Body of pancreas (tissue), 4 donors: Measurements from ENCODE around the gene FRMPD2. TPM values are rescaled to one million over a fixed set of nuclear protein-coding genes. Genes with fewer than 3 reads are reported as not detected.

Experiments
- ATAC-seq: fragments of 150-250 bp; one replicate; pipeline ENCODE4 v1.9.1; 2016
- DNase-seq, 4 donors: peaks; one replicate each; pipeline ENCODE4 v3.0.0-alpha.2; 2019
- H3K27ac ChIP-seq, 4 donors: fragments of 200-600 bp; sonication (generic); 1 replicate in 3 of 4; 2 replicates in 1 of 4; pipeline versions ENCODE4 v1.5.1 to v1.6.1; 2016 to 2019; ENCODE audit warnings: mild to moderate bottlenecking in 1 of 4, mixed read lengths in 1 of 4, moderate library complexity in 1 of 4
- H3K27me3 ChIP-seq, 2 donors: fragments of 200-600 bp; sonication (generic); one replicate each; pipeline ENCODE4 v1.6.0; 2016; ENCODE audit warnings: mild to moderate bottlenecking in 1 of 2
- H3K36me3 ChIP-seq, 2 donors: fragments of 200-600 bp; sonication (generic); replicated peaks in 1 of 2; 2 replicates each; pipeline ENCODE4 v1.5.1; 2016; ENCODE audit warnings: low read depth in 2 of 2; ENCODE audit not compliant: insufficient read depth in 1 of 2
- H3K4me1 ChIP-seq: fragments of 200-600 bp; sonication (generic); one replicate; pipeline ENCODE4 v1.6.0; 2016
- H3K4me3 ChIP-seq, 2 donors: fragments of 200-600 bp; sonication (generic); 1 replicate in 1 of 2; 2 replicates in 1 of 2; pipeline ENCODE4 v1.5.1; 2016 to 2019
- H3K9me3 ChIP-seq, 3 donors: fragments of 200-600 bp; sonication (generic); 1 replicate in 2 of 3; 2 replicates in 1 of 3; pipeline ENCODE4 v1.5.1; 2016
- POLR2A ChIP-seq, 3 donors: fragments of 450-650 bp; IDR thresholded peaks; one replicate each; pipeline ENCODE4 v1.6.1; 2016; ENCODE audit warnings: antibody characterized with exemption in 3 of 3, mild to moderate bottlenecking in 2 of 3
- WGBS, 2 donors: methylation state at CpG; one replicate each; pipeline ENCODE4 v1.1.5; 2017; 5-methylcytosine and 5-hydroxymethylcytosine counted together
- intact Hi-C: fragments of 100-400 bp; cut with DNase I; formaldehyde crosslinking; loops from one replicate; pipeline ENCODE4 v1.15.1; 2023
- total RNA-seq, 2 donors: library from RNA; depleted of rRNA; stranded (reverse); fragments of >200 nt; gene quantifications; one replicate each; pipeline ENCODE4 v1.1.0, GENCODE V29; 2016
- TF ChIP-seq, protein P1 (sequence below), 7 experiments: fragments of 450-650 bp in 4 of 7; fragments of 200-600 bp in 3 of 7; sonication (generic) in 3 of 7; IDR thresholded peaks; one replicate each; pipeline ENCODE4 v1.5.1; 2016 to 2019; ENCODE audit warnings: antibody characterized with exemption in 7 of 7

The FRMPD2 gene
- total RNA-seq, 2 donors from 2014 or later, result not detected

GRCh38 chr10:48296576-48297098 is 22.1 kb upstream of the FRMPD2 start:
- Histone ChIP-seq H3K27ac (no peak overlapping the region), H3K4me1 (no peaks in the 10 kb centered on the region), H3K9me3 (no peaks in the 10 kb centered on the region), H3K4me3 (no peak overlapping the region), H3K27me3 (no peaks in the 10 kb centered on the region), H3K36me3 (no peaks in the 10 kb centered on the region)
- 84 to 88% methylated on average over 4 of the region's 4 CpGs for WGBS, 2 donors
- no peak for DNase-seq
- TF ChIP-seq, protein P1, sequence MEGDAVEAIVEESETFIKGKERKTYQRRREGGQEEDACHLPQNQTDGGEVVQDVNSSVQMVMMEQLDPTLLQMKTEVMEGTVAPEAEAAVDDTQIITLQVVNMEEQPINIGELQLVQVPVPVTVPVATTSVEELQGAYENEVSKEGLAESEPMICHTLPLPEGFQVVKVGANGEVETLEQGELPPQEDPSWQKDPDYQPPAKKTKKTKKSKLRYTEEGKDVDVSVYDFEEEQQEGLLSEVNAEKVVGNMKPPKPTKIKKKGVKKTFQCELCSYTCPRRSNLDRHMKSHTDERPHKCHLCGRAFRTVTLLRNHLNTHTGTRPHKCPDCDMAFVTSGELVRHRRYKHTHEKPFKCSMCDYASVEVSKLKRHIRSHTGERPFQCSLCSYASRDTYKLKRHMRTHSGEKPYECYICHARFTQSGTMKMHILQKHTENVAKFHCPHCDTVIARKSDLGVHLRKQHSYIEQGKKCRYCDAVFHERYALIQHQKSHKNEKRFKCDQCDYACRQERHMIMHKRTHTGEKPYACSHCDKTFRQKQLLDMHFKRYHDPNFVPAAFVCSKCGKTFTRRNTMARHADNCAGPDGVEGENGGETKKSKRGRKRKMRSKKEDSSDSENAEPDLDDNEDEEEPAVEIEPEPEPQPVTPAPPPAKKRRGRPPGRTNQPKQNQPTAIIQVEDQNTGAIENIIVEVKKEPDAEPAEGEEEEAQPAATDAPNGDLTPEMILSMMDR (IDR thresholded peaks at IDR 0.05), result no peak
- TF ChIP-seq POLR2A (IDR thresholded peaks at IDR 0.05), result no peak
- intact Hi-C loops, result no loop called here
- ATAC-seq, result no peak

DNA sequence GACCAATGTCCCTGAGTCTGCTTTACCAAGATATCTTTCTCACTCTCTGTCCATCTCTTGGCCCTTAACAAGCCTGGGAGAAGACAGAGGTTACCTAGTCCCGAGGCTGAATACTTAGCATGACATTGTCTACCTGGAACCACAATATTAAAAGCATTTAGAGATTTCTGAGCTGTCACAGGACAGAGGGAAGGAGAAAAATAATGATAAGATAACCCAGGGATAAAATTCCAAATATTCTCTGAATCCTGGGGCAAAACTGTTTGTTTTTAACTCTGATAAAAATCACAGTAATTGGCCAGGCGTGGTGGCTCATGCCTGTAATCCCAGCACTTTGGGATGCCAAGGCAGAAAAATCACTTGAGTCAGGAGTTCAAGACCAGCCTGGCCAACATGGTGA is 19.9 kb upstream of the FRMPD2 start:
- TF ChIP-seq, protein P1 (IDR thresholded peaks at IDR 0.05), result no peak
- no peak for TF ChIP-seq POLR2A (IDR thresholded peaks at IDR 0.05)
- H3K4me1 ChIP-seq, result peaks cover 5% of the 10 kb centered on the region
- H3K9me3 ChIP-seq, result no peaks in the 10 kb centered on the region
- no peaks in the 10 kb centered on the region for H3K27me3 ChIP-seq
- H3K36me3 ChIP-seq, result no peaks in the 10 kb centered on the region
- intact Hi-C loops, result no loop called here
- H3K4me3 ChIP-seq, result no peak overlapping the region
- H3K27ac ChIP-seq, result no peak overlapping the region
- no peak for ATAC-seq
- no peak for DNase-seq
- 65 to 75% methylated on average over 2 of the region's 2 CpGs for WGBS, 2 donors

DNA sequence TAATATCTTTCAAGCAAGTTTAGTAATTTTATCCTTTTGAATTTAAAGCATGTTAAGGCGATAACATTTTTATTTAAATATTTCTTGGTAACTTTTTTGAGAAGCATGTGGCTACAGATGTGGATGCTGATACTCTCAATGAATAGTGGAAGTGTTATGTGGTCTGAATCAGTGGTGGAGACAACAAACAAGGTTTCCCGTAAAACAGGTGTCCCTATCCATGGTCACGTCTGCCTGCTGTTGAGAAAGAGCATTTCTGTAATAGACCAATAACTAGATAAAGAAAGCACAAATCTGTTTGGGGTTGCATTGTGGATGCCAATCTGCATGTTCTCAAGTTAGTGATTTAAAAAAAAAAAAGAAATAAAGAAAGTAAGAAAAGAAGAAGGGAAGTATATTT is 18.1 kb upstream of the FRMPD2 start:
- ATAC-seq (no peak), DNase-seq (no peak)
- intact Hi-C loops, result no loop called here
- H3K9me3 ChIP-seq, result no peaks in the 10 kb centered on the region
- TF ChIP-seq, protein P1 (IDR thresholded peaks at IDR 0.05), result no peak
- TF ChIP-seq POLR2A (IDR thresholded peaks at IDR 0.05), result no peak
- no peak overlapping the region for H3K4me3 ChIP-seq
- no peaks in the 10 kb centered on the region for H3K27me3 ChIP-seq
- H3K36me3 ChIP-seq, result no peaks in the 10 kb centered on the region
- peaks cover 16% of the 10 kb centered on the region for H3K4me1 ChIP-seq
- 90 to 92% methylated on average over 3 of the region's 3 CpGs for WGBS, 2 donors
- no peak overlapping the region for H3K27ac ChIP-seq

DNA sequence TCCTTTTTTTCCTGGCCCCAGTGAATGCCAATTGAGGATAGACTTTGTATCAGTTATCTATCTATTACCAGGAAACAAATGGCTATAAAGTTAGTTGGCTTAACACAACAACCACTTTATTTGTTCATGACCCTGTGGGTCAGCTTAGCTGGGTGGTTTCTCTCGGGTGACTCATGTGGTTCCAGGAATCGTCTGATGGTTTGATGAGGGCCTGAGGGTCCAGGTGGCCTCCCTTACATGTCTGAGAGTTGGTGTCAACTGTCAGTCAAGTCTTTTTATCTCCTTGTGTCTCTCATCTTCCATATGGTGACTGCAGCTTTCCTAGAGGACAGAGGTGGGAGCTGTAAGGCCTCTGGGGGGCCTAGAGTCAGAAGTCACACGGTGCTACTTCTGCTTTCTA is 16.7 kb upstream of the FRMPD2 start:
- ATAC-seq (no peak), DNase-seq (no peak)
- Histone ChIP-seq H3K27me3 (no peaks in the 10 kb centered on the region), H3K36me3 (no peaks in the 10 kb centered on the region), H3K4me3 (no peak overlapping the region), H3K27ac (no peak overlapping the region), H3K9me3 (no peaks in the 10 kb centered on the region), H3K4me1 (peaks cover 20% of the 10 kb centered on the region)
- TF ChIP-seq POLR2A (IDR thresholded peaks at IDR 0.05), result no peak
- TF ChIP-seq, protein P1 (IDR thresholded peaks at IDR 0.05), result no peak
- intact Hi-C loops, result no loop called here
- WGBS, 2 donors, result 76% methylated on average over 3 of the region's 3 CpGs

GRCh38 chr10:48290286-48290685 is 15.8 kb upstream of the FRMPD2 start:
- no peak for DNase-seq
- Histone ChIP-seq H3K4me1 (peaks cover 20% of the 10 kb centered on the region), H3K36me3 (no peaks in the 10 kb centered on the region), H3K27ac (no peak overlapping the region), H3K9me3 (no peaks in the 10 kb centered on the region), H3K27me3 (no peaks in the 10 kb centered on the region), H3K4me3 (no peak overlapping the region)
- WGBS, 2 donors, result 75 to 84% methylated on average over 9 of the region's 9 CpGs
- no peak for ATAC-seq
- TF ChIP-seq, protein P1 (IDR thresholded peaks at IDR 0.05), result no peak
- TF ChIP-seq POLR2A (IDR thresholded peaks at IDR 0.05), result no peak
- intact Hi-C loops, result no loop called here
